SU-DHL-6 (cell line): ENCODE measurements around the gene TMEM69.
"Not testable (repeated sequence)": the region's sequence is repeated elsewhere in the genome, so short reads cannot be mapped to it uniquely, and the experiment has no call there.

ENCODE experiments used
- CTCF ChIP-seq: fragments of 200-600 bp; sonication (generic); IDR thresholded peaks from one replicate; pipeline ENCODE4 v1.5.1; 2017; ENCODE audit warnings: antibody characterized with exemption, mild to moderate bottlenecking, low read length, moderate library complexity; ENCODE audit not compliant: insufficient read depth, poor library complexity, severe bottlenecking
- EZH2phosphoT487 ChIP-seq: fragments of 200-600 bp; sonication (generic), shearing (Covaris generic); conservative IDR thresholded peaks from 2 replicates; pipeline ENCODE4 v1.6.1; 2018; ENCODE audit warnings: mild to moderate bottlenecking, antibody characterized with exemption, low read length, moderate library complexity, mixed read lengths

- not testable (repeated sequence) for TF ChIP-seq EZH2phosphoT487, CTCF
Measured at GRCh38 chr1:45717386-45717785, 29.4 kb downstream of the TMEM69 start.
